Inflammatory macrophage (primary cell): ENCODE measurements around the gene RICTOR.
A peak's percentile ranks its signal among the peaks of the same experiment; 100 is the strongest.
"Not testable (repeated sequence)": the region's sequence is repeated elsewhere in the genome, so short reads cannot be mapped to it uniquely, and the experiment has no call there.

Source experiments
- DNase-seq, 2 donors: peaks; one replicate each; pipeline ENCODE4 v3.0.0-alpha.2; 2020 to 2022

The RICTOR gene

GRCh38 chr5:39005566-39006232, 68.5 kb downstream of the RICTOR start:
- DNase-seq, result no peak

GRCh38 chr5:39001683-39002082, 72.5 kb downstream of the RICTOR start:
- DNase-seq, result no peak

GRCh38 chr5:38999037-38999436, 75.2 kb downstream of the RICTOR start:
- no peak for DNase-seq

- no peak for DNase-seq
These were observed 76.6 kb downstream of the RICTOR start for GRCh38 chr5:38997591-38997990.

- DNase-seq, result no peak
These were observed 78.1 kb downstream of the RICTOR start for GRCh38 chr5:38996123-38996522.

GRCh38 chr5:38994324-38994927, 79.8 kb downstream of the RICTOR start:
- DNase-seq, result peak; percentile 53 to 71

- DNase-seq, result not testable (repeated sequence)
These were observed 84.1 kb downstream of the RICTOR start for GRCh38 chr5:38989974-38990719.

GRCh38 chr5:38985909-38986452, 88.2 kb downstream of the RICTOR start:
- DNase-seq, result no peak

- no peak for DNase-seq
These were observed 94.7 kb downstream of the RICTOR start for GRCh38 chr5:38979535-38979934.

- no peak for DNase-seq
These were observed 96.2 kb downstream of the RICTOR start for GRCh38 chr5:38978036-38978435.

- no peak for DNase-seq
These were observed 105.5 kb downstream of the RICTOR start for GRCh38 chr5:38968665-38969064.

GRCh38 chr5:38961691-38962090, 112.5 kb downstream of the RICTOR start:
- DNase-seq, result no peak

- peak in 1 of 2 donors; percentile 10 for DNase-seq
These were observed 120.7 kb downstream of the RICTOR start for GRCh38 chr5:38953426-38954012.

GRCh38 chr5:38948501-38948900, 125.7 kb downstream of the RICTOR start:
- no peak for DNase-seq

GRCh38 chr5:38944282-38944681, 129.9 kb downstream of the RICTOR start:
- no peak for DNase-seq

- no peak for DNase-seq
These were observed 132.3 kb downstream of the RICTOR start for GRCh38 chr5:38941912-38942311.

GRCh38 chr5:38940230-38940858, 133.9 kb downstream of the RICTOR start:
- DNase-seq, result no peak

- DNase-seq, result no peak
These were observed 135.2 kb downstream of the RICTOR start for GRCh38 chr5:38938973-38939372.

- no peak for DNase-seq
These were observed 135.8 kb downstream of the RICTOR start for GRCh38 chr5:38938424-38938823.

- no peak for DNase-seq
These were observed 137.9 kb downstream of the RICTOR start for GRCh38 chr5:38936269-38936668.

GRCh38 chr5:38935437-38935836, 138.8 kb downstream of the RICTOR start:
- DNase-seq, result no peak

GRCh38 chr5:38932854-38933408, 141.3 kb downstream of the RICTOR start:
- no peak for DNase-seq
